ENCODE data around the gene MYO5A.

MYO5A gene

DNA sequence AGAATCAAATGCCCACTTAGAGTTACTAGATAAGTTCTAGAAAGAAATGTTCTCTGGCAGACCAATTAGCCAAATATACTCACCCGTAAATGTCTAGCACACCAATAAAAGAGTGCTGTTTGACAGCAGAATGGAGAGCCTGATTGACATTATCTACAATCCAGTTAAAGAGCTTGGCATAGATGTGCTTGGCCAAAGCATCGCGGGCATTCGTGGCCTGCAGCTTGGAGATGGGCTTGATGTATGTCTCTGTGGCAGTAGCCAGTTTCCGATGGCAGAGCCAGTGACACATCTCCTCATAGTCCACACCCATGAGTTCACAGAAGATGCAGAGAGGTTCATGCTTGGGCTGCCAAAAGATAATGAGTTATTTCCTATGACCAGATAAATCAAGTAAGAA lies 131.6 kb downstream of the MYO5A start:
- TF ChIP-seq, protein P1, sequence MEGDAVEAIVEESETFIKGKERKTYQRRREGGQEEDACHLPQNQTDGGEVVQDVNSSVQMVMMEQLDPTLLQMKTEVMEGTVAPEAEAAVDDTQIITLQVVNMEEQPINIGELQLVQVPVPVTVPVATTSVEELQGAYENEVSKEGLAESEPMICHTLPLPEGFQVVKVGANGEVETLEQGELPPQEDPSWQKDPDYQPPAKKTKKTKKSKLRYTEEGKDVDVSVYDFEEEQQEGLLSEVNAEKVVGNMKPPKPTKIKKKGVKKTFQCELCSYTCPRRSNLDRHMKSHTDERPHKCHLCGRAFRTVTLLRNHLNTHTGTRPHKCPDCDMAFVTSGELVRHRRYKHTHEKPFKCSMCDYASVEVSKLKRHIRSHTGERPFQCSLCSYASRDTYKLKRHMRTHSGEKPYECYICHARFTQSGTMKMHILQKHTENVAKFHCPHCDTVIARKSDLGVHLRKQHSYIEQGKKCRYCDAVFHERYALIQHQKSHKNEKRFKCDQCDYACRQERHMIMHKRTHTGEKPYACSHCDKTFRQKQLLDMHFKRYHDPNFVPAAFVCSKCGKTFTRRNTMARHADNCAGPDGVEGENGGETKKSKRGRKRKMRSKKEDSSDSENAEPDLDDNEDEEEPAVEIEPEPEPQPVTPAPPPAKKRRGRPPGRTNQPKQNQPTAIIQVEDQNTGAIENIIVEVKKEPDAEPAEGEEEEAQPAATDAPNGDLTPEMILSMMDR (IDR thresholded peaks at IDR 0.05; ENCODE audit: low read depth, low read length), result no peak
- DNase-seq (ENCODE audit: extremely low read depth, low read depth), result no peak

DNA sequence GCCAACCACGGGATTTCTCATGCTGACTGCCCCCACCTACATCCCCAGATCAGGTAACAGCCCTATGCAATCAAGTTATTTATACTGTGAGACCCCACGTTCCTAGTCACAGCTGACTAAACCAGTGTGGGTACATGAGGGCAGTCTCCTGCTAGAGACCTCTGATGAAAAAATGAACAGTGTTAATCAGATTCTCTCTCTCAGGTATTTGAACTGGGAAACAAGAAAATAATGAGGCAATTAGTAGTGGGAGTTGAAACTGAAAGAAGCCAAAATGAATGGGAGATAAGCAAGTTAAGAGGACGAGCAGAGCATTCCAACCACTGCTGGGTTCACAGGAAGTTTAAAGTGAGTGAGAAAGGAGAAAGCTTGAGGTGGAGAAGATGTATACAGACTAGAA lies 134.6 kb downstream of the MYO5A start:
- DNase-seq (ENCODE audit: extremely low read depth, low read depth), result no peak
- TF ChIP-seq, protein P1 (IDR thresholded peaks at IDR 0.05; ENCODE audit: low read depth, low read length), result no peak

DNA sequence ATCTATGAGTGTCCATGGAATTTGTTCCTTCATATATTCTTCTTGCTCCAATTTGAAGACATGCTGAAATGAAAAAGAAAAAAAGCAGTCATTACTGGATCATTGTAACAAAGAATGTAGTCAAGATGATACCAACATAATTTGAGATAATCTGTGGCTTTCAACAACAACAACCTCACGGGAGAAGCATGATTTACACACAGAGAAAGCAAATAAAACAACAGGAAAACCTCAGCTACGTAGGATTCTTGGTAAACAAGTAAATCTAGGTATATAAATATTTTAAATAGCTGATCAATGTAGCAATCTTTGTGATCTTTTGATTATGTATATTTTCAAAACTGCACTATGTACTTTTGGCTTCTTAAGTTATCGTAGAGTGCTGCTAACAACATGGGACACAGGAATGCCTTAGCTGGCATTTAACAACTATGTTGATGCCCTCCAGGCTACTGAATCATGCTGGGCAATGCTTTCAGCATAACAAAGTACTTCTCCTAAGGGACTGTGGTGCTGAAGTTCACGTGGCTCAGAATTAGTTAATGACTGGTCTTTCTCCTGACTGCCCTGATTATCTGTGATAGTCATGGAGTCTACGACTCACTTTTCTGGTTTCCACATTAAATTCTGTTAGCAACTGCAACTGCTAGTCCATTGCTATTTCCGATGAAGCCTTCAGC lies 136.5 kb downstream of the MYO5A start:
- TF ChIP-seq, protein P1 (IDR thresholded peaks at IDR 0.05; ENCODE audit: low read depth, low read length), result no peak
- DNase-seq (ENCODE audit: extremely low read depth, low read depth), result peak; percentile 11

DNA sequence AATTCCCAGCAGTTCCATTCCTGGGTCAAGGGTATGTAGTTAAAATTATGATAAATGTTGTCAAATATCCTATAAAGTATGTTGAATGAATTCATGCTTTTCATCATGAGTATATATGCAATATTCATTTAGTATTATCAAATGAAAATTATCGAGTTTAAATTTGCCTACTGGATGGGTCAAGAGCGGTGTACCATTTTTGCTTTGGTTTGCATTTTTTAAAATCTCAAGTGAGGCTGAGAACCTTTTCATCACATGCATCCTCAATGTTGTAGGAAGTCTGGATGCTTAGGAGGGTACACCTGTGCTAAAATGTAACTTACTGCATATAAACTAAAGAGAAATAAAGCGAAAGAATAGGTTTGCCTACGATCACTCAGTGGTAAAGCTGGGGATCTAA lies 137.6 kb downstream of the MYO5A start:
- TF ChIP-seq, protein P1 (IDR thresholded peaks at IDR 0.05; ENCODE audit: low read depth, low read length), result no peak
- DNase-seq (ENCODE audit: extremely low read depth, low read depth), result no peak

DNA sequence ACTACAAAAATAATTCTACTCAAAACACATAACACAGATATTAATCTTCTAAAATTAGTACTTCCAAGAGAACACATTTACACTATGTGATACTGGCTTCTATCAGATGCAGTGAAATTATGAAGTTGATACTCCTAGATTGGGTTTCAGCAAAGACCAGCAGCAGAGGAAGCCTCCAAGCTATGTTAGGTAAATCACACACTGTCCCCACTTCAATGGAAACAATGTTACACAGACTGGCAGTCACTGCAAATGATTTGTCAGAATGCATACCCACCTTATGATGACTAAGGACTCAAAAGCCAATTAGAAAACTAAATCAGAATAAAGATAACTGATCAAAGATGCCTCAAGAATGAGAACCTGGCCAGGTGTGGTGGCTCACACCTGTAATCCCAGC lies 143.0 kb downstream of the MYO5A start:
- TF ChIP-seq, protein P1 (IDR thresholded peaks at IDR 0.05; ENCODE audit: low read depth, low read length), result no peak
- no peak for DNase-seq (ENCODE audit: extremely low read depth, low read depth)

DNA sequence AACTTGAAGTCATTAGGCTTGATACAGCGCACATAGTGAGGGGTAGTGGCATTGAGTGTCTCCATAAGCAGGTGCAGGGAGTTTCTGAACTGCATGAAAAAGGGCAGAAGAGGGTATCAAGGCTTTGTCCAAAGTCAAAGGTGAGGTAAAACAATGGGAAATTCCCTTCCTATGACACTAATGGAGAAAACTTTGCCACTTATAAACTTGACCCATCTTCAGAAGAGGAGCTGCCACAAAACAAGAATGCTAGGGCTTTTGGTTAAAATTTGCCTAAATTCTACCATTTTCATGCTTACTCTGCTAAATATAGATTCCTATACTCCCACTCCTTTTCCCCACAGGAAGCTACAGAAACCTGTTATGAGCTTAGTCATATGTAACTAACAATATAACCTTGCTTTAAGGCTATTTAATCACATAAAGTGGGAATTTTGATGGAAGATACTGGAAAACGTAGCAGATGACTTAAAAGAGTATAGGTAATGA lies 145.5 kb downstream of the MYO5A start:
- TF ChIP-seq, protein P1 (IDR thresholded peaks at IDR 0.05; ENCODE audit: low read depth, low read length), result no peak

DNA sequence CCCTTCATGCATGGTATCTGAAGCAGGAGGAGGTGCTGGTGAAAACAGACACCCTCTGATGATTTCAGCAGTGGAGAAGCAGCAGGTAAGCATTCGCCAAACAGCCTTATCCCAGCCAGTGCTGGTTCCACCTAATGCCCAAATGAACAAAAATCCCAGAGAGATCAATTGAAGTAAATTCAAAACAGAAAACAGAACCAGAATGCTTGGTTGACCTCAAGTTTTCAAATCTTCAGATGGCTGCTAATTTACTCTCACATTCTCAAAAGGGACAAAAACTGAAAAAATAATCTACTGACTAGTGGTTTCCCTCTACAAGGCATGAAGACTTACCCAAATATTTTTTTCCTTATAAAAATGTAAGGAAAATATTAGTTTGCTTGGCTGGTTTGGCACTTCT lies 146.0 kb downstream of the MYO5A start:
- TF ChIP-seq, protein P1 (IDR thresholded peaks at IDR 0.05; ENCODE audit: low read depth, low read length), result no peak
- no peak for DNase-seq (ENCODE audit: extremely low read depth, low read depth)

More for the DNA sequence above, 145.5 kb downstream of the MYO5A start:
- no peak for DNase-seq (ENCODE audit: extremely low read depth, low read depth)
